ENCODE results near the gene IFT52. TPM values are rescaled to one million over a fixed set of nuclear protein-coding genes. Genes with fewer than 3 reads are reported as not detected.
"Not testable (repeated sequence)": the region's sequence is repeated elsewhere in the genome, so short reads cannot be mapped to it uniquely, and the experiment has no call there.

The IFT52 gene
- total and polyA plus RNA-seq, 7 donors, result 15.7 to 46.3 (median 30.7) TPM

GRCh38 chr20:43583982-43584432, 6.7 kb upstream of the IFT52 start:
- Histone ChIP-seq H3K36me3 (no peaks in the 10 kb centered on the region), H3K27ac (no peak overlapping the region), H3K27me3 (no peaks in the 10 kb centered on the region), H3K9me3 (no peaks in the 10 kb centered on the region), H3K4me3 (no peak overlapping the region), H3K4me1 (peaks cover 0 to 7% (median 0%) of the 10 kb centered on the region in 4 donors)
- intact Hi-C loops (cut with DNase I), result no loop called here
- DNase-seq, result no peak
- TF ChIP-seq EP300 (IDR thresholded peaks at IDR 0.05) (no peak), POLR2AphosphoS5 (IDR thresholded peaks at IDR 0.05) (no peak), CTCF (IDR thresholded peaks at IDR 0.05) (no peak), POLR2A (IDR thresholded peaks at IDR 0.05) (no peak)
- WGBS, 2 donors, result 63 to 64% methylated on average over 2 of the region's 2 CpGs

- Histone ChIP-seq H3K27me3 (no peaks in the 10 kb centered on the region), H3K9me3 (no peaks in the 10 kb centered on the region), H3K36me3 (no peaks in the 10 kb centered on the region), H3K27ac (no peak overlapping the region), H3K4me1 (peaks cover 0 to 6% (median under 1%) of the 10 kb centered on the region in 4 donors), H3K4me3 (no peak overlapping the region)
- 87 to 92% methylated on average over 7 of the region's 7 CpGs for WGBS, 2 donors
- DNase-seq, result no peak
- intact Hi-C loops (cut with DNase I), result no loop called here
- TF ChIP-seq CTCF (IDR thresholded peaks at IDR 0.05) (no peak), EP300 (IDR thresholded peaks at IDR 0.05) (no peak), POLR2AphosphoS5 (IDR thresholded peaks at IDR 0.05) (no peak), POLR2A (IDR thresholded peaks at IDR 0.05) (no peak)
These were observed 6.1 kb upstream of the IFT52 start for GRCh38 chr20:43584448-43585136.

GRCh38 chr20:43586641-43587040, 4.1 kb upstream of the IFT52 start:
- no peak overlapping the region for H3K4me3 ChIP-seq
- H3K27ac ChIP-seq, result no peak overlapping the region
- H3K36me3 ChIP-seq, result no peaks in the 10 kb centered on the region
- no peak for DNase-seq
- intact Hi-C loops (cut with DNase I), result no loop called here
- TF ChIP-seq EP300 (IDR thresholded peaks at IDR 0.05) (no peak), POLR2A (IDR thresholded peaks at IDR 0.05) (no peak), POLR2AphosphoS5 (IDR thresholded peaks at IDR 0.05) (no peak), CTCF (IDR thresholded peaks at IDR 0.05) (no peak)
- 86 to 91% methylated on average over 8 of the region's 8 CpGs for WGBS, 2 donors
- no peaks in the 10 kb centered on the region for H3K27me3 ChIP-seq
- H3K4me1 ChIP-seq, result peaks cover 0 to 15% (median 11%) of the 10 kb centered on the region in 4 donors
- no peaks in the 10 kb centered on the region for H3K9me3 ChIP-seq

DNA sequence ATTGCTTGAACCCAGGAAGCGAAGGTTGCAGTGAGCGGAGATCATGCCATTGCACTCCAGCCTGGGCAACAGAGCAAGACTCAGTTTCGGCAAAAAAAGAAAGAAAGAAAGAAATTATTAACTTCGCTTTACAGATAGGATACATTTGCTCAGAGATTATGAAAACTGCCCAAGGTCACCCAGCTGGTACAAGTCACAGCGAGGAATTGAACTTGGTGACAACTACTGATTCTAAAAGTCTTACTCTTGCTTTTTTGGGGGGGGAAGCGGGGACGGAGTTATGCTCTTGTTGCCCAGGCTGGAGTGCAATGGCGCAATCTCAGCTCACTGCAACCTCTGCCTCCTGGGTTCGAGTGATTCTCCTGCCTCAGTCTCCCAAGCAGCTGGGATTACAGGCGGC, 2.2 kb upstream of the IFT52 start:
- H3K9me3 ChIP-seq; H3K27ac ChIP-seq; H3K27me3 ChIP-seq; H3K4me3 ChIP-seq; intact Hi-C loops (cut with DNase I); H3K36me3 ChIP-seq: not testable (repeated sequence)
- DNase-seq, result peak; percentile 29
- 95% methylated on average over 10 of the region's 10 CpGs for WGBS, 2 donors
- peaks cover 0 to 22% (median 18%) of the 10 kb centered on the region in 4 donors for H3K4me1 ChIP-seq

GRCh38 chr20:43590036-43590391, 723 bp upstream of the IFT52 start:
- Histone ChIP-seq H3K9me3 (no peaks in the 10 kb centered on the region), H3K4me3 (peak overlapping the region; percentile 67 to 82 (median 76)), H3K27ac (peak overlapping the region; percentile 76 to 90 (median 82)), H3K27me3 (no peaks in the 10 kb centered on the region), H3K4me1 (peaks cover 0 to 22% (median 18%) of the 10 kb centered on the region in 4 donors), H3K36me3 (peaks cover 0 to 3% (median 0%) of the 10 kb centered on the region in 4 donors)
- intact Hi-C loops (cut with DNase I), result loop anchor here (2.0 kb wide), 2 partner anchors 51 to 131 kb away; no protein-coding TSS in a partner anchor
- WGBS, 2 donors, result 21 to 29% methylated on average over 9 of the region's 9 CpGs
- peak; percentile 61 for DNase-seq
- TF ChIP-seq EP300 (IDR thresholded peaks at IDR 0.05) (no peak), CTCF (IDR thresholded peaks at IDR 0.05) (no peak), POLR2AphosphoS5 (IDR thresholded peaks at IDR 0.05) (no peak), POLR2A (IDR thresholded peaks at IDR 0.05) (no peak)

GRCh38 chr20:43601960-43602359, 11.2 kb downstream of the IFT52 start:
- H3K9me3 ChIP-seq; H3K27ac ChIP-seq; H3K4me3 ChIP-seq; H3K27me3 ChIP-seq; DNase-seq; H3K4me1 ChIP-seq; intact Hi-C loops (cut with DNase I): not testable (repeated sequence)
- WGBS, 2 donors, result 87 to 91% methylated on average over 8 of the region's 8 CpGs
- H3K36me3 ChIP-seq, result peaks cover 5 to 68% (median 35%) of the 10 kb centered on the region in 4 donors
